OCI-LY1 (cell line): ENCODE data around the gene ACTL10.

ENCODE experiments used
- H2AFZ ChIP-seq: fragments of 200-600 bp; sonication (generic), shearing (Covaris generic); 2 replicates; pipeline ENCODE4 v1.6.0; 2014; ENCODE audit warnings: antibody characterized with exemption, mild to moderate bottlenecking, low read length
- H3F3A ChIP-seq: fragments of 200-600 bp; sonication (generic), shearing (Covaris generic); 2 replicates; pipeline ENCODE4 v1.6.0; 2014; ENCODE audit warnings: mild to moderate bottlenecking, antibody characterized with exemption, low read length, moderate library complexity; ENCODE audit not compliant: insufficient read depth
- H3K27ac ChIP-seq: fragments of 200-600 bp; sonication (generic); 2 replicates; pipeline ENCODE4 v1.5.1; 2014; ENCODE audit warnings: low read length, mixed run types, mild to moderate bottlenecking, low read depth; ENCODE audit not compliant: poor library complexity, severe bottlenecking
- H3K27me3 ChIP-seq: fragments of 200-600 bp; sonication (generic); 2 replicates; pipeline ENCODE4 v1.6.0; 2014; ENCODE audit warnings: antibody characterized with exemption, mild to moderate bottlenecking, low read length, moderate library complexity; ENCODE audit not compliant: insufficient read depth
- H3K36me3 ChIP-seq: fragments of 200-600 bp; sonication (generic); 2 replicates; pipeline ENCODE4 v1.6.1; 2014; ENCODE audit warnings: mild to moderate bottlenecking, antibody characterized with exemption, low read length, moderate library complexity, mixed read lengths; ENCODE audit not compliant: insufficient read depth
- H3K4me1 ChIP-seq: fragments of 200-600 bp; sonication (generic); 2 replicates; pipeline ENCODE4 v1.5.1; 2014; ENCODE audit warnings: mild to moderate bottlenecking, low read length, moderate library complexity; ENCODE audit not compliant: insufficient read depth, severe bottlenecking
- H3K4me2 ChIP-seq: fragments of 200-600 bp; sonication (generic), shearing (Covaris generic); 2 replicates; pipeline ENCODE4 v1.6.1; 2014; ENCODE audit warnings: low read length
- H3K4me3 ChIP-seq: fragments of 200-600 bp; sonication (generic); 2 replicates; pipeline ENCODE4 v1.5.1; 2014; ENCODE audit warnings: low read length, low read depth, mild to moderate bottlenecking, mixed read lengths; ENCODE audit not compliant: poor library complexity, severe bottlenecking
- H3K79me2 ChIP-seq: fragments of 200-600 bp; shearing (Covaris generic); 2 replicates; pipeline ENCODE4 v1.6.1; 2016; ENCODE audit warnings: mixed run types, low read length, mixed read lengths; ENCODE audit not compliant: insufficient read depth
- H3K9ac ChIP-seq: fragments of 200-600 bp; sonication (generic), shearing (Covaris generic); 2 replicates; pipeline ENCODE4 v1.6.1; 2014; ENCODE audit warnings: mild to moderate bottlenecking, low read length, mixed read lengths
- H3K9me2 ChIP-seq: fragments of 200-600 bp; sonication (generic), shearing (Covaris generic); 2 replicates; pipeline ENCODE4 v1.6.1; 2014; ENCODE audit warnings: low read depth, mild to moderate bottlenecking, low read length, mixed read lengths
- H3K9me3 ChIP-seq: fragments of 200-600 bp; shearing (Covaris generic); 2 replicates; pipeline ENCODE4 v1.6.1; 2014; ENCODE audit warnings: low read length, mixed read lengths
- H4K20me1 ChIP-seq: fragments of 200-600 bp; sonication (generic), shearing (Covaris generic); 2 replicates; pipeline ENCODE4 v1.6.0; 2016; ENCODE audit warnings: mild to moderate bottlenecking, low read length; ENCODE audit not compliant: insufficient read depth
- EZH2 ChIP-seq: fragments of 200-600 bp; sonication (generic), shearing (Covaris generic); IDR thresholded peaks from 2 replicates; pipeline ENCODE4 v1.8.0; 2017; ENCODE audit warnings: borderline replicate concordance, mixed run types, mild to moderate bottlenecking, antibody characterized with exemption, low read length, moderate library complexity, mixed read lengths
- TF ChIP-seq, protein P1 (sequence below): fragments of 200-600 bp; sonication (generic), shearing (Covaris generic); IDR thresholded peaks from 2 replicates; pipeline ENCODE4 v1.5.1; 2017; ENCODE audit warnings: mild to moderate bottlenecking, antibody characterized with exemption, low read length, moderate library complexity, mixed read lengths

Gene ACTL10

DNA sequence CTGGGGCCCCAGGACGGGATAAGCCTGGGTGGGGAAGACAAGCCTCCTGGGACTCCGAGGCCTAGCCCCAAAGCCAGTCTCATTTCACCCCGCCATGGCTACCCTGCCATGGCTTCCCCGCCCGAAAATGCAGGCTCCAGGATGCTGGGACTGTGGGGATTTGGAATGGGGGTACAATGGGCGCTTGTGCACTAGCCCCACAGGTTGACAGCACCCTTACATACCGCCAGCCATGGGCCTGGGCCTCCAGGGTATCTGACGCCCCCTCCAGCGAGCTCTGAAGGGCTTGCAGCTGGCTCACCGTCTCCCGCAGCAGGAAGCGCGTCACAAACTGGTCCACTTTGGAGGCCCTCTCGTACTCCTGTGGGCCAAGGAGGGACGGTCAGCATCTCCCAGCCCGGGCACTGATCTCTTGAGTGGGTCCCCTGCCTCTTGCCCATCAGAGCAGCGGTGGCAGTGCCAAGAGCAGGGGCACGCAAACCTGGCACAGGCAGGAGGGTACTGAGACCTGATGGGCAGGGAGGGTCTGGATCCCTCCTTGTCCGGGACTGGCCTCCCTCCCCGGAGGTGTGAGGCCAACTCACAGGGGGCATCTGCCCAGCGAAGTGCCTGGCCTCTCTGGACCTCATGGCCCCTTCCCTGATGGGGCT, 6.6 kb upstream of the ACTL10 start:
- no peaks in the 10 kb centered on the region for H4K20me1 ChIP-seq
- H3K27me3 ChIP-seq: no peaks in the 10 kb centered on the region
- H3K4me1 ChIP-seq: peaks cover 35% of the 10 kb centered on the region
- no peaks in the 10 kb centered on the region for H3F3A ChIP-seq
- no peak overlapping the region for H2AFZ ChIP-seq
- no peak overlapping the region for H3K4me3 ChIP-seq
- peak overlapping the region; percentile 39 for H3K27ac ChIP-seq
- H3K9me2 ChIP-seq: no peaks in the 10 kb centered on the region
- H3K9me3 ChIP-seq: no peaks in the 10 kb centered on the region
- TF ChIP-seq, protein P1, sequence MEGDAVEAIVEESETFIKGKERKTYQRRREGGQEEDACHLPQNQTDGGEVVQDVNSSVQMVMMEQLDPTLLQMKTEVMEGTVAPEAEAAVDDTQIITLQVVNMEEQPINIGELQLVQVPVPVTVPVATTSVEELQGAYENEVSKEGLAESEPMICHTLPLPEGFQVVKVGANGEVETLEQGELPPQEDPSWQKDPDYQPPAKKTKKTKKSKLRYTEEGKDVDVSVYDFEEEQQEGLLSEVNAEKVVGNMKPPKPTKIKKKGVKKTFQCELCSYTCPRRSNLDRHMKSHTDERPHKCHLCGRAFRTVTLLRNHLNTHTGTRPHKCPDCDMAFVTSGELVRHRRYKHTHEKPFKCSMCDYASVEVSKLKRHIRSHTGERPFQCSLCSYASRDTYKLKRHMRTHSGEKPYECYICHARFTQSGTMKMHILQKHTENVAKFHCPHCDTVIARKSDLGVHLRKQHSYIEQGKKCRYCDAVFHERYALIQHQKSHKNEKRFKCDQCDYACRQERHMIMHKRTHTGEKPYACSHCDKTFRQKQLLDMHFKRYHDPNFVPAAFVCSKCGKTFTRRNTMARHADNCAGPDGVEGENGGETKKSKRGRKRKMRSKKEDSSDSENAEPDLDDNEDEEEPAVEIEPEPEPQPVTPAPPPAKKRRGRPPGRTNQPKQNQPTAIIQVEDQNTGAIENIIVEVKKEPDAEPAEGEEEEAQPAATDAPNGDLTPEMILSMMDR: no peak
- no peak for TF ChIP-seq EZH2
- no peaks in the 10 kb centered on the region for H3K79me2 ChIP-seq
- H3K9ac ChIP-seq: no peak overlapping the region
- no peak overlapping the region for H3K4me2 ChIP-seq
- peaks cover 66% of the 10 kb centered on the region for H3K36me3 ChIP-seq

DNA sequence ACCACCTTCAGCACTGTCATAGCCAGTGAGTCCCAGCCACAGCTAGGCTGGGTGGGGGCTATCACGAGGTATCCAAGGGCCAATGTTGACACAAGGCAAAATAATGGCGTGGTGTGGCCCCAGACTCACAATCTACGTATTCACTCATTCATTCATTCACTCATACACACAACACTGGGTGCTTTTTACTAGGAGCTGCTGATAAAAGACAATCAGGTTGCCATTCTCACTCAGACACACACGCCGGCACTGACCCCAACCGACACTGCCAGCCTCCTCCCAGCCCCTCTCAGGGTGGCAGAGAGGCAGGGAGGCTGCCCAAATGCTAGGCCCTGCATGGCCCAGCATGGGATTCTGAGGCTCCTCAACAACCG, 6.1 kb upstream of the ACTL10 start:
- no peak overlapping the region for H3K27ac ChIP-seq

GRCh38 chr20:33662172-33662571, 4.6 kb upstream of the ACTL10 start, which contains the start of gene C20orf144:
Gene C20orf144 (plus strand): TSS chr20:33662327. CDS start chr20:33662346, 19 bp downstream.
- Histone ChIP-seq H3K27ac (peak within 1 kb of the TSS; percentile 65), H3K79me2 (no peaks in the 10 kb centered on the region), H4K20me1 (no peaks in the 10 kb centered on the region), H3F3A (no peaks in the 10 kb centered on the region), H3K36me3 (peaks cover 49% of the 10 kb centered on the region), H3K9me3 (no peaks in the 10 kb centered on the region), H3K9me2 (no peaks in the 10 kb centered on the region), H3K4me2 (peak within 1 kb of the TSS; percentile 85), H3K4me1 (peaks cover 53% of the 10 kb centered on the region), H3K27me3 (no peaks in the 10 kb centered on the region), H2AFZ (no peak within 1 kb of the TSS), H3K4me3 (peak within 1 kb of the TSS; percentile 70), H3K9ac (peak within 1 kb of the TSS; percentile 86)
- TF ChIP-seq, protein P1: no peak
- no peak for TF ChIP-seq EZH2

More for the DNA sequence above, 6.1 kb upstream of the ACTL10 start:
- no peak overlapping the region for H3K9ac ChIP-seq
- no peak overlapping the region for H3K4me2 ChIP-seq
- peaks cover 40% of the 10 kb centered on the region for H3K4me1 ChIP-seq
- no peaks in the 10 kb centered on the region for H3K79me2 ChIP-seq
- H3K9me2 ChIP-seq: no peaks in the 10 kb centered on the region
- no peaks in the 10 kb centered on the region for H3F3A ChIP-seq
- no peak overlapping the region for H3K4me3 ChIP-seq
- peaks cover 64% of the 10 kb centered on the region for H3K36me3 ChIP-seq
- no peaks in the 10 kb centered on the region for H3K27me3 ChIP-seq
- no peaks in the 10 kb centered on the region for H4K20me1 ChIP-seq
- TF ChIP-seq, protein P1: no peak
- no peak for TF ChIP-seq EZH2
- H3K9me3 ChIP-seq: no peaks in the 10 kb centered on the region
- H2AFZ ChIP-seq: no peak overlapping the region
